ENCODE data around the gene INPP4B.

Gene INPP4B

GRCh38 chr4:142345924-142346323, 500.2 kb downstream of the INPP4B start:
- Histone ChIP-seq H3K79me1 (ENCODE audit: low read length) (no peaks in the 10 kb centered on the region), H2BK15ac (replicated peaks; ENCODE audit: low read depth) (no peak overlapping the region), H4K8ac (ENCODE audit: low read depth, low read length) (no peak overlapping the region), H2AK5ac (ENCODE audit: low read length) (no peak overlapping the region), H3K9ac (ENCODE audit: low read length) (no peak overlapping the region), H3K56ac (ENCODE audit: low read length) (no peak overlapping the region), H3K4me1 (ENCODE audit: control insufficient read depth, low read depth, low read length) (no peaks in the 10 kb centered on the region), H3K4me3 (ENCODE audit: low read length) (no peak overlapping the region), H3K18ac (ENCODE audit: low read length) (no peak overlapping the region), H2BK5ac (ENCODE audit: low read length) (no peak overlapping the region), H3K36me3 (ENCODE audit: control insufficient read depth, insufficient read depth, low read length) (no peaks in the 10 kb centered on the region), H4K5ac (ENCODE audit: low read length) (no peak overlapping the region), H3K27ac (ENCODE audit: low read depth, low read length) (no peak overlapping the region), H2BK120ac (ENCODE audit: low read depth, low read length) (no peak overlapping the region), H3K23ac (ENCODE audit: low read length) (no peak overlapping the region), H3K27me3 (ENCODE audit: insufficient read depth, low read length, poor library complexity) (no peaks in the 10 kb centered on the region), H3K79me2 (ENCODE audit: control insufficient read depth, insufficient read depth, low read length) (no peaks in the 10 kb centered on the region), H3K4ac (ENCODE audit: low read depth, low read length) (no peak overlapping the region), H3K4me2 (ENCODE audit: low read length) (no peak overlapping the region)
- DNase-seq: no peak
- WGBS (ENCODE audit: extremely low coverage, insufficient coverage, low lambda C conversion rate): no CpG with 5 or more reads among the region's 2 CpGs

- H3K18ac ChIP-seq (ENCODE audit: low read length): no peak overlapping the region
- H3K27ac ChIP-seq (ENCODE audit: low read depth, low read length): no peak overlapping the region
- WGBS (ENCODE audit: extremely low coverage, insufficient coverage, low lambda C conversion rate): no CpG with 5 or more reads among the region's 4 CpGs
- no peak for DNase-seq
- no peak overlapping the region for H3K4me2 ChIP-seq (ENCODE audit: low read length)
- H3K4me3 ChIP-seq (ENCODE audit: low read length): no peak overlapping the region
- no peak overlapping the region for H2BK5ac ChIP-seq (ENCODE audit: low read length)
- H3K23ac ChIP-seq (ENCODE audit: low read length): no peak overlapping the region
- H3K4me1 ChIP-seq (ENCODE audit: control insufficient read depth, low read depth, low read length): no peaks in the 10 kb centered on the region
- no peak overlapping the region for H3K56ac ChIP-seq (ENCODE audit: low read length)
- H2BK120ac ChIP-seq (ENCODE audit: low read depth, low read length): no peak overlapping the region
- no peaks in the 10 kb centered on the region for H3K27me3 ChIP-seq (ENCODE audit: insufficient read depth, low read length, poor library complexity)
- H3K36me3 ChIP-seq (ENCODE audit: control insufficient read depth, insufficient read depth, low read length): no peaks in the 10 kb centered on the region
- no peak overlapping the region for H2BK15ac ChIP-seq (replicated peaks; ENCODE audit: low read depth)
- no peak overlapping the region for H3K4ac ChIP-seq (ENCODE audit: low read depth, low read length)
- H4K8ac ChIP-seq (ENCODE audit: low read depth, low read length): no peak overlapping the region
- no peaks in the 10 kb centered on the region for H3K79me1 ChIP-seq (ENCODE audit: low read length)
- H3K9ac ChIP-seq (ENCODE audit: low read length): no peak overlapping the region
- no peak overlapping the region for H2AK5ac ChIP-seq (ENCODE audit: low read length)
- no peak overlapping the region for H4K5ac ChIP-seq (ENCODE audit: low read length)
- no peaks in the 10 kb centered on the region for H3K79me2 ChIP-seq (ENCODE audit: control insufficient read depth, insufficient read depth, low read length)
These were observed 504.8 kb downstream of the INPP4B start for GRCh38 chr4:142341268-142341667.

- H3K4me3 ChIP-seq (ENCODE audit: low read length): no peak overlapping the region
- H3K79me2 ChIP-seq (ENCODE audit: control insufficient read depth, insufficient read depth, low read length): no peaks in the 10 kb centered on the region
- H3K79me1 ChIP-seq (ENCODE audit: low read length): no peaks in the 10 kb centered on the region
- H2BK15ac ChIP-seq (replicated peaks; ENCODE audit: low read depth): no peak overlapping the region
- no peaks in the 10 kb centered on the region for H3K36me3 ChIP-seq (ENCODE audit: control insufficient read depth, insufficient read depth, low read length)
- H3K4me1 ChIP-seq (ENCODE audit: control insufficient read depth, low read depth, low read length): no peaks in the 10 kb centered on the region
- no peak overlapping the region for H2BK120ac ChIP-seq (ENCODE audit: low read depth, low read length)
- H3K4me2 ChIP-seq (ENCODE audit: low read length): no peak overlapping the region
- H3K9ac ChIP-seq (ENCODE audit: low read length): no peak overlapping the region
- H4K5ac ChIP-seq (ENCODE audit: low read length): no peak overlapping the region
- no CpG with 5 or more reads among the region's 1 CpG for WGBS (ENCODE audit: extremely low coverage, insufficient coverage, low lambda C conversion rate)
- no peaks in the 10 kb centered on the region for H3K27me3 ChIP-seq (ENCODE audit: insufficient read depth, low read length, poor library complexity)
- H3K18ac ChIP-seq (ENCODE audit: low read length): no peak overlapping the region
- no peak overlapping the region for H3K4ac ChIP-seq (ENCODE audit: low read depth, low read length)
- no peak overlapping the region for H3K56ac ChIP-seq (ENCODE audit: low read length)
- DNase-seq: no peak
- no peak overlapping the region for H2BK5ac ChIP-seq (ENCODE audit: low read length)
- no peak overlapping the region for H2AK5ac ChIP-seq (ENCODE audit: low read length)
- H4K8ac ChIP-seq (ENCODE audit: low read depth, low read length): no peak overlapping the region
- H3K23ac ChIP-seq (ENCODE audit: low read length): no peak overlapping the region
- H3K27ac ChIP-seq (ENCODE audit: low read depth, low read length): no peak overlapping the region
These were observed 507.0 kb downstream of the INPP4B start for GRCh38 chr4:142339053-142339452.

GRCh38 chr4:142336251-142336934, 509.7 kb downstream of the INPP4B start:
- DNase-seq: peak; percentile 6
- Histone ChIP-seq H4K5ac (ENCODE audit: low read length) (no peak overlapping the region), H3K27me3 (ENCODE audit: insufficient read depth, low read length, poor library complexity) (no peaks in the 10 kb centered on the region), H3K4me3 (ENCODE audit: low read length) (no peak overlapping the region), H3K79me1 (ENCODE audit: low read length) (no peaks in the 10 kb centered on the region), H3K23ac (ENCODE audit: low read length) (no peak overlapping the region), H3K56ac (ENCODE audit: low read length) (no peak overlapping the region), H3K36me3 (ENCODE audit: control insufficient read depth, insufficient read depth, low read length) (no peaks in the 10 kb centered on the region), H3K79me2 (ENCODE audit: control insufficient read depth, insufficient read depth, low read length) (no peaks in the 10 kb centered on the region), H3K27ac (ENCODE audit: low read depth, low read length) (no peak overlapping the region), H3K4me1 (ENCODE audit: control insufficient read depth, low read depth, low read length) (no peaks in the 10 kb centered on the region), H2BK5ac (ENCODE audit: low read length) (no peak overlapping the region), H2BK15ac (replicated peaks; ENCODE audit: low read depth) (no peak overlapping the region), H2AK5ac (ENCODE audit: low read length) (no peak overlapping the region), H3K18ac (ENCODE audit: low read length) (no peak overlapping the region), H3K4me2 (ENCODE audit: low read length) (no peak overlapping the region), H4K8ac (ENCODE audit: low read depth, low read length) (no peak overlapping the region), H3K9ac (ENCODE audit: low read length) (no peak overlapping the region), H3K4ac (ENCODE audit: low read depth, low read length) (no peak overlapping the region), H2BK120ac (ENCODE audit: low read depth, low read length) (no peak overlapping the region)
- WGBS (ENCODE audit: extremely low coverage, insufficient coverage, low lambda C conversion rate): no CpG with 5 or more reads among the region's 12 CpGs

DNA sequence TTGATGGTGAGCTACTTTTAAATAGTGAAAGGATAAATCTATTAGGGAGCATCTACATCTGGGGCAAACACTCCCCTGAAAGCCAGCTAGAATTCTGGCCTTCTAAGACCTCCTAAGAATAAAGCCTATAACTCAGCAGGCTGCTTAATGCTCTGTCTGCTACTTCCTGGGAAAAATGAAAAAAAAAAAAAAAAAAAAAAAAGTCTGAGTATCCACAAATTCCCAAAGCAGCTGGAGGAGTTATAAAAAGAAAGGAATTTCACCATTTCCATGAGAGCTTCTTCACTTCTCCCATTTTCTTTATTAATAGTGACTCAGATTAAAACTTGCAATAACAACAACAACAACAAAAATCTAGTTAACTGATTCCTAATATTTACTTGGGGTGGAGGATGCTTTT, 511.2 kb downstream of the INPP4B start:
- H2AK5ac ChIP-seq (ENCODE audit: low read length): no peak overlapping the region
- H3K18ac ChIP-seq (ENCODE audit: low read length): no peak overlapping the region
- H4K5ac ChIP-seq (ENCODE audit: low read length): no peak overlapping the region
- H3K79me2 ChIP-seq (ENCODE audit: control insufficient read depth, insufficient read depth, low read length): no peaks in the 10 kb centered on the region
- H2BK5ac ChIP-seq (ENCODE audit: low read length): no peak overlapping the region
- H3K56ac ChIP-seq (ENCODE audit: low read length): no peak overlapping the region
- no peak for DNase-seq
- no peak overlapping the region for H4K8ac ChIP-seq (ENCODE audit: low read depth, low read length)
- H3K79me1 ChIP-seq (ENCODE audit: low read length): no peaks in the 10 kb centered on the region
- no peaks in the 10 kb centered on the region for H3K4me1 ChIP-seq (ENCODE audit: control insufficient read depth, low read depth, low read length)
- no peak overlapping the region for H3K9ac ChIP-seq (ENCODE audit: low read length)
- H3K4me3 ChIP-seq (ENCODE audit: low read length): no peak overlapping the region
- no peak overlapping the region for H3K4me2 ChIP-seq (ENCODE audit: low read length)
- no peak overlapping the region for H3K4ac ChIP-seq (ENCODE audit: low read depth, low read length)
- H3K23ac ChIP-seq (ENCODE audit: low read length): no peak overlapping the region
- H2BK15ac ChIP-seq (replicated peaks; ENCODE audit: low read depth): no peak overlapping the region
- H3K27ac ChIP-seq (ENCODE audit: low read depth, low read length): no peak overlapping the region
- no peaks in the 10 kb centered on the region for H3K27me3 ChIP-seq (ENCODE audit: insufficient read depth, low read length, poor library complexity)
- H2BK120ac ChIP-seq (ENCODE audit: low read depth, low read length): no peak overlapping the region
- no peaks in the 10 kb centered on the region for H3K36me3 ChIP-seq (ENCODE audit: control insufficient read depth, insufficient read depth, low read length)

DNA sequence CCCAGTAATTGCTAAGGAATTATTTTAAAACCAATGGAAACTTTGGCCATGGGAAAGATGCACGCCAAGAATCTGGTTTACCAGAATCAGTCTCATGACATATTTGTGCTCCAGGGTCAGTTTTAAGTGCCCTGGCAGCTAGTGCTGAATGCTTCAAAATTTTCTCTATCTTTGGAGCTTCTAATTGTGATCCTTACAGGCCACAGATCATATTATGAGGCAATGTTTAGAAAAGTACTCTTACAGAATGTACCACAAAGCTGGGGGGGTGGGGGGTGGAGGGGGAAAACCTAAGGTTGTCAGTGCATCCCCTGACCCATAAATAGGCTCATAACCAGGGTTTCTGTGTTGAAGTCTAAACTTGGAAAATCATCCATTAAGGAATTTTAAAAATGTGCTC, 514.5 kb downstream of the INPP4B start:
- no CpG with 5 or more reads among the region's 1 CpG for WGBS (ENCODE audit: extremely low coverage, insufficient coverage, low lambda C conversion rate)
- H3K4me2 ChIP-seq (ENCODE audit: low read length): no peak overlapping the region
- no peak for DNase-seq
- H3K56ac ChIP-seq (ENCODE audit: low read length): no peak overlapping the region
- H3K79me2 ChIP-seq (ENCODE audit: control insufficient read depth, insufficient read depth, low read length): no peaks in the 10 kb centered on the region
- H3K23ac ChIP-seq (ENCODE audit: low read length): no peak overlapping the region
- H2BK5ac ChIP-seq (ENCODE audit: low read length): no peak overlapping the region
- H3K4me1 ChIP-seq (ENCODE audit: control insufficient read depth, low read depth, low read length): no peaks in the 10 kb centered on the region
- no peaks in the 10 kb centered on the region for H3K36me3 ChIP-seq (ENCODE audit: control insufficient read depth, insufficient read depth, low read length)
- H4K5ac ChIP-seq (ENCODE audit: low read length): no peak overlapping the region
- H2BK15ac ChIP-seq (replicated peaks; ENCODE audit: low read depth): no peak overlapping the region
- H3K79me1 ChIP-seq (ENCODE audit: low read length): no peaks in the 10 kb centered on the region
- H3K4ac ChIP-seq (ENCODE audit: low read depth, low read length): no peak overlapping the region
- no peak overlapping the region for H3K18ac ChIP-seq (ENCODE audit: low read length)
- no peak overlapping the region for H4K8ac ChIP-seq (ENCODE audit: low read depth, low read length)
- H3K27ac ChIP-seq (ENCODE audit: low read depth, low read length): no peak overlapping the region
- no peak overlapping the region for H2AK5ac ChIP-seq (ENCODE audit: low read length)
- no peak overlapping the region for H2BK120ac ChIP-seq (ENCODE audit: low read depth, low read length)
- no peak overlapping the region for H3K9ac ChIP-seq (ENCODE audit: low read length)
- H3K27me3 ChIP-seq (ENCODE audit: insufficient read depth, low read length, poor library complexity): no peaks in the 10 kb centered on the region
- H3K4me3 ChIP-seq (ENCODE audit: low read length): no peak overlapping the region
